ENCODE measurements around the gene THSD7B.

DNA sequence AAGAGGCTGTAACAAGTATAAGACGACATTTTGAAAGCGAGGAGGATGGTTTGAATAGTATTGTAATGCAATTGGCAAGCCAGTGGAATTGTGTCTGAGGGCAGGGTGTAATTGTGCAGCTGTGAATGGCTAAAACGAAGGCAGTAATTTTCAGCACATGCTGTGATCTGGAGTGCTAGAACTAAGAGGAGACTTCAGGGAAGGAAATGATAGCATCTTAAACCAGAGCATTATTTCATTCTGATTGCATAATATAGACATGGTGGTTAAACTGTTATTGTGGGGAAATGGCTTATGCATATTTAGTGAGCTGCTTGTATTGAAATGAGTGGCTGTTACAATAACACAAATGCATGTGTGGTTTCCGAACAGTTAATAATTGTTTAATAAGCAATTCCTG lies 36.3 kb downstream of the THSD7B start:
- TF ChIP-seq, protein P1, sequence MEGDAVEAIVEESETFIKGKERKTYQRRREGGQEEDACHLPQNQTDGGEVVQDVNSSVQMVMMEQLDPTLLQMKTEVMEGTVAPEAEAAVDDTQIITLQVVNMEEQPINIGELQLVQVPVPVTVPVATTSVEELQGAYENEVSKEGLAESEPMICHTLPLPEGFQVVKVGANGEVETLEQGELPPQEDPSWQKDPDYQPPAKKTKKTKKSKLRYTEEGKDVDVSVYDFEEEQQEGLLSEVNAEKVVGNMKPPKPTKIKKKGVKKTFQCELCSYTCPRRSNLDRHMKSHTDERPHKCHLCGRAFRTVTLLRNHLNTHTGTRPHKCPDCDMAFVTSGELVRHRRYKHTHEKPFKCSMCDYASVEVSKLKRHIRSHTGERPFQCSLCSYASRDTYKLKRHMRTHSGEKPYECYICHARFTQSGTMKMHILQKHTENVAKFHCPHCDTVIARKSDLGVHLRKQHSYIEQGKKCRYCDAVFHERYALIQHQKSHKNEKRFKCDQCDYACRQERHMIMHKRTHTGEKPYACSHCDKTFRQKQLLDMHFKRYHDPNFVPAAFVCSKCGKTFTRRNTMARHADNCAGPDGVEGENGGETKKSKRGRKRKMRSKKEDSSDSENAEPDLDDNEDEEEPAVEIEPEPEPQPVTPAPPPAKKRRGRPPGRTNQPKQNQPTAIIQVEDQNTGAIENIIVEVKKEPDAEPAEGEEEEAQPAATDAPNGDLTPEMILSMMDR (IDR thresholded peaks at IDR 0.05), result no peak
- no peak for TF ChIP-seq POLR2A (IDR thresholded peaks at IDR 0.05)

Data from Peyer's patch (tissue), 4 donors.